ENCODE results near the gene HDAC3. TPM values are rescaled to one million over a fixed set of nuclear protein-coding genes. Genes with fewer than 3 reads are reported as not detected.

HDAC3 gene
- total RNA-seq, result 10 to 100 TPM; 73.3 to 78.9 TPM
- 91.5 TPM for polyA plus RNA-seq (2013, experiment 1 of 2)
- polyA plus RNA-seq (2013, experiment 2 of 2), result 74.8 TPM
- long read RNA-seq, experiment 1, transcript HDAC3-201 (15 exons, 1,959 nt), result major isoform, 19 of 45 reads
- long read RNA-seq, experiment 1, partial matches to known transcripts, result 15 of 45 reads
- long read RNA-seq, experiment 1, other reads (novel, unspliced or antisense), result 10 of 45 reads
- long read RNA-seq, experiment 2, transcript HDAC3-201 (15 exons, 1,959 nt), result major isoform, 213 of 267 reads
- long read RNA-seq, experiment 2, partial matches to known transcripts, result 9 of 267 reads
- long read RNA-seq, experiment 2, other reads (novel, unspliced or antisense), result 44 of 267 reads
- long read RNA-seq, experiment 3, transcript HDAC3-201 (15 exons, 1,959 nt), result major isoform, 315 of 387 reads
- long read RNA-seq, experiment 3, partial matches to known transcripts, result 11 of 387 reads
- long read RNA-seq, experiment 3, other reads (novel, unspliced or antisense), result 56 of 387 reads
- long read RNA-seq, experiment 4, transcript HDAC3-201 (15 exons, 1,959 nt), result major isoform, 10 of 20 reads
- long read RNA-seq, experiment 4, partial matches to known transcripts, result 9 of 20 reads
- long read RNA-seq, experiment 4, other reads (novel, unspliced or antisense), result 1 of 20 reads

- no peaks in the 10 kb centered on the region for H3K9me3 ChIP-seq (ENCODE audit: control insufficient read depth, low read length)
- H3K4me1 ChIP-seq (ENCODE audit: control insufficient read depth, insufficient read depth, low read length), result no peaks in the 10 kb centered on the region
- DNase-seq, result peak; percentile 99
- peak within 1 kb of the TSS; percentile 96 for H3K4me3 ChIP-seq (ENCODE audit: low read length)
- Mint-ChIP-seq H3K4me3 (peak within 1 kb of the TSS; percentile 91), H3K36me3 (ENCODE audit: low read depth) (peaks cover 6% of the 10 kb centered on the region), H3K27me3 (ENCODE audit: insufficient read depth) (peaks cover 6% of the 10 kb centered on the region), H3K9me3 (no peaks in the 10 kb centered on the region), H3K27ac (peak within 1 kb of the TSS; percentile 93), H3K4me1 (peaks cover 15% of the 10 kb centered on the region)
- peaks cover 25% of the 10 kb centered on the region for H3K36me3 ChIP-seq (ENCODE audit: control insufficient read depth, insufficient read depth, low read length)
- no peak for TF ChIP-seq CTCF (conservative IDR thresholded peaks at IDR 0.05)
- 0% methylated on average over 15 to 55 of the region's 55 CpGs for whole genome bisulfite sequencing, 2 experiments (ENCODE audit: insufficient coverage in 1 of 2, insufficient read length in 1 of 2)
- H3K9ac ChIP-seq (ENCODE audit: extremely low read depth, low read length, poor library complexity, severe bottlenecking), result peak within 1 kb of the TSS; percentile 82
- peak within 1 kb of the TSS; percentile 57 for H3K27ac ChIP-seq (ENCODE audit: low read depth, low read length)
- peaks cover 12% of the 10 kb centered on the region for H3K27me3 ChIP-seq (ENCODE audit: control insufficient read depth, insufficient read depth, low read length, poor library complexity, severe bottlenecking)
Observed at GRCh38 chr5:141636413-141637122, at the start of gene HDAC3, which contains the start of gene RELL2. TSS of gene HDAC3 (minus strand) at chr5:141636849. CDS start at chr5:141636790, 59 bp downstream. TSS of gene RELL2 (plus strand) at chr5:141636997. CDS start at chr5:141638226, 1,229 bp downstream.

GRCh38 chr5:141685591-141685990 is 48.9 kb upstream of the HDAC3 start:
- Mint-ChIP-seq H3K4me3 (no peak overlapping the region), H3K4me1 (peaks cover 12% of the 10 kb centered on the region), H3K27me3 (ENCODE audit: insufficient read depth) (peaks cover 14% of the 10 kb centered on the region), H3K36me3 (ENCODE audit: low read depth) (no peaks in the 10 kb centered on the region), H3K27ac (no peak overlapping the region), H3K9me3 (no peaks in the 10 kb centered on the region)
- DNase-seq, result no peak
- Histone ChIP-seq H3K4me1 (ENCODE audit: control insufficient read depth, insufficient read depth, low read length) (peaks cover 12% of the 10 kb centered on the region), H3K36me3 (ENCODE audit: control insufficient read depth, insufficient read depth, low read length) (no peaks in the 10 kb centered on the region), H3K9me3 (ENCODE audit: control insufficient read depth, low read length) (no peaks in the 10 kb centered on the region), H3K4me3 (ENCODE audit: low read length) (no peak overlapping the region), H3K27ac (ENCODE audit: low read depth, low read length) (no peak overlapping the region), H3K27me3 (ENCODE audit: control insufficient read depth, insufficient read depth, low read length, poor library complexity, severe bottlenecking) (no peaks in the 10 kb centered on the region), H3K9ac (ENCODE audit: extremely low read depth, low read length, poor library complexity, severe bottlenecking) (no peak overlapping the region)
- no peak for TF ChIP-seq CTCF (conservative IDR thresholded peaks at IDR 0.05)
- 85 to 86% methylated on average over 1 of the region's 1 CpG for WGBS, 2 experiments (ENCODE audit: insufficient coverage in 1 of 2, insufficient read length in 1 of 2)

- H3K4me3 ChIP-seq (ENCODE audit: low read length), result no peak overlapping the region
- DNase-seq, result peak; percentile 74
- peaks cover 7% of the 10 kb centered on the region for H3K27me3 Mint-ChIP-seq (ENCODE audit: insufficient read depth)
Observed at GRCh38 chr5:141683596-141684141, 47.0 kb upstream of the HDAC3 start.

More at GRCh38 chr5:141683596-141684141, 47.0 kb upstream of the HDAC3 start:
- Histone ChIP-seq H3K9ac (ENCODE audit: extremely low read depth, low read length, poor library complexity, severe bottlenecking) (no peak overlapping the region), H3K36me3 (ENCODE audit: control insufficient read depth, insufficient read depth, low read length) (no peaks in the 10 kb centered on the region), H3K27ac (ENCODE audit: low read depth, low read length) (no peak overlapping the region), H3K27me3 (ENCODE audit: control insufficient read depth, insufficient read depth, low read length, poor library complexity, severe bottlenecking) (no peaks in the 10 kb centered on the region), H3K4me1 (ENCODE audit: control insufficient read depth, insufficient read depth, low read length) (peaks cover 12% of the 10 kb centered on the region), H3K9me3 (ENCODE audit: control insufficient read depth, low read length) (no peaks in the 10 kb centered on the region)
- Mint-ChIP-seq H3K4me1 (peaks cover 14% of the 10 kb centered on the region), H3K27ac (no peak overlapping the region), H3K36me3 (ENCODE audit: low read depth) (peaks cover 10% of the 10 kb centered on the region), H3K4me3 (no peak overlapping the region), H3K9me3 (no peaks in the 10 kb centered on the region)
- TF ChIP-seq CTCF (conservative IDR thresholded peaks at IDR 0.05), result no peak

All from endodermal cell (in vitro differentiated cells).